ENCODE results near the gene MRPL37.

MRPL37 gene

DNA sequence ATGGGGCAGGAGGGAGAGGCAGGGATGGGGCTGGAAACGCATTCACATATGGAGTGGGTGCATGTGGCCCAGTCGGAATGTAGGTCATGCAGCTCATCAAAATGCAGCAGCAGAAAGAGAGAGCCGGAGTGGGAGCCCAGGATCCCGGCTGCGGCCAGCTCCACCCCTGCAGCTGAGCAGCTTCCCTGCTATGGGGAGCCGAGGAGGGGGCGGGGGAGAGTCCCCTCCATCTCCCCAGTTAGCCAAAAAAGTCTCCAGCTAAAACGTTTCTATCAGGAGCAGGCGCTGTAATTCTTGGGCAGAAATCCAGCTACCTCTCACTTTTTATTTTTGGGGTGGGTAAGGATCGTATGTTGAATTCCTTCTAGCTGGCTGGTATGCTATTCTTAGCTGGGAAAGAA lies 39.7 kb downstream of the MRPL37 start:
- no peak overlapping the region for H3K4me3 ChIP-seq (ENCODE audit: low read depth, low read length)
- DNase-seq (ENCODE audit: low read depth), result no peak
- TF ChIP-seq, protein P1, sequence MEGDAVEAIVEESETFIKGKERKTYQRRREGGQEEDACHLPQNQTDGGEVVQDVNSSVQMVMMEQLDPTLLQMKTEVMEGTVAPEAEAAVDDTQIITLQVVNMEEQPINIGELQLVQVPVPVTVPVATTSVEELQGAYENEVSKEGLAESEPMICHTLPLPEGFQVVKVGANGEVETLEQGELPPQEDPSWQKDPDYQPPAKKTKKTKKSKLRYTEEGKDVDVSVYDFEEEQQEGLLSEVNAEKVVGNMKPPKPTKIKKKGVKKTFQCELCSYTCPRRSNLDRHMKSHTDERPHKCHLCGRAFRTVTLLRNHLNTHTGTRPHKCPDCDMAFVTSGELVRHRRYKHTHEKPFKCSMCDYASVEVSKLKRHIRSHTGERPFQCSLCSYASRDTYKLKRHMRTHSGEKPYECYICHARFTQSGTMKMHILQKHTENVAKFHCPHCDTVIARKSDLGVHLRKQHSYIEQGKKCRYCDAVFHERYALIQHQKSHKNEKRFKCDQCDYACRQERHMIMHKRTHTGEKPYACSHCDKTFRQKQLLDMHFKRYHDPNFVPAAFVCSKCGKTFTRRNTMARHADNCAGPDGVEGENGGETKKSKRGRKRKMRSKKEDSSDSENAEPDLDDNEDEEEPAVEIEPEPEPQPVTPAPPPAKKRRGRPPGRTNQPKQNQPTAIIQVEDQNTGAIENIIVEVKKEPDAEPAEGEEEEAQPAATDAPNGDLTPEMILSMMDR (IDR thresholded peaks at IDR 0.05; ENCODE audit: low read depth, low read length, missing control alignments), result no peak

DNA sequence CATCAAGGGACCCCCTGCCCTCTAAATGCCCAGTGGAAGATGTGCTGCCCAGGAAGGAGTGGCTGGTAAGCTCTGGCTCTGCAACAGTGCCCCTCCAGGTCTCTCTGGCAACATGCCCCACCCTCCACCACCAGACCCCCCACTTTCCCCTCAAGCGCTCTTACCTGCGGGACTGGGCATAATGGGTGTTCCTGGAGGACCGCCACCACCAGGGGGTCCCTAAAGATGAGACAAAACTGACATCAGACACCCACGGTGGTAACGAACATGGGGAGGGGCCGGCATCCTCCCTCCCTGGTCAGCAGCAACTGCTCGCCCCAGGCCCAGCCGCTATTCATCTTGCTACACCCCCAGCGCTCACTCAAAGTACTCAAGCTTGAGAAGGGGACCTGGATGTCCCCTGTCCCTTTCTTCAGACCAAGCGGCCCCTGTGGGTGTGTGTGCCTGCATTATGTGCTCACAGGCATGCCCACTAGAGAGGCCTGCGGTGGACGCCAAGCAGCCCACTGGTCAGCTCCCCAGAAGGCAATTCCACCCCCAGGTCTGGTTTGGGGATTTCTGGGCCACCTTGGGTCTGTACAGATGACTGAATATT lies 40.9 kb downstream of the MRPL37 start:
- H3K4me3 ChIP-seq (ENCODE audit: low read depth, low read length), result no peak overlapping the region
- no peak for DNase-seq (ENCODE audit: low read depth)
- TF ChIP-seq, protein P1 (IDR thresholded peaks at IDR 0.05; ENCODE audit: low read depth, low read length, missing control alignments), result no peak

DNA sequence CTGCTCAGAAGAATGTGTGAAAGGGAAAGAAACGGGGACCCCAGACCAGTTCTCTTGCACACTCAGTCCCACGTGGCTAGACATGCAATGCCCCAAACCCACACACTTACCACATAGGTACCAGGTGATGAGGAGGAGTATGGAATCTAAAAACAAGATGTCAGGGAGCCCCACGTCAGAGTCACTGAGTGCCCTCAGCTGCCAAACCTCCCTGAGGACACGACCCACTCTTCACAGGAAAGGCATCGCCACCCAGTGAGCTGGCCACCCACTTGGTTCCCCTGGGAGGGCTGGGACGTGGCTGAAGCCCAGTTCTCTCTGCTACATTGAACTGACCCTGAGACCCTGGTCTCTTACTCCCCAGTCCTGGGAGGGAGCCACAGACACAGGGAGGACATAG lies 41.4 kb downstream of the MRPL37 start:
- DNase-seq (ENCODE audit: low read depth), result no peak
- H3K4me3 ChIP-seq (ENCODE audit: low read depth, low read length), result no peak overlapping the region
- TF ChIP-seq, protein P1 (IDR thresholded peaks at IDR 0.05; ENCODE audit: low read depth, low read length, missing control alignments), result no peak

DNA sequence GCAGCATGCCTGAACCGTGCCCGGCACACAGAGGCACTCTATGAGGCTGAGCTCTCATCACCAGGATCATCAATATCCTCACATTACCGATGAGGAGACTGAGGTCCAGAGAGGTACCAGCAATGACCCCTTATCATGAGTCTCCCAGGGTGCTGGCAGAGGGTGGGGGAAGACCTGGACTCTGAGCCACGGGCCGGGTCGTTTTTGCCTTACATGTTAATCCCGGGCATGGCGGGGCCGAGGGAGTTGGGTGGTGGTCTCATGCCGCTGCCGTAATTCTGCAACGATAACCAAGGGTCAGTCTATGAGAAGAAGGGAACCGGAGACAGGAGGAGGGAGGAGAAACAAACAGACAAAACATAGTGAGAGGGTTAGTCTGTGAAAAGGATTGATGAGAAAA lies 43.1 kb downstream of the MRPL37 start:
- H3K4me3 ChIP-seq (ENCODE audit: low read depth, low read length), result no peak overlapping the region
- DNase-seq (ENCODE audit: low read depth), result no peak
- TF ChIP-seq, protein P1 (IDR thresholded peaks at IDR 0.05; ENCODE audit: low read depth, low read length, missing control alignments), result no peak

DNA sequence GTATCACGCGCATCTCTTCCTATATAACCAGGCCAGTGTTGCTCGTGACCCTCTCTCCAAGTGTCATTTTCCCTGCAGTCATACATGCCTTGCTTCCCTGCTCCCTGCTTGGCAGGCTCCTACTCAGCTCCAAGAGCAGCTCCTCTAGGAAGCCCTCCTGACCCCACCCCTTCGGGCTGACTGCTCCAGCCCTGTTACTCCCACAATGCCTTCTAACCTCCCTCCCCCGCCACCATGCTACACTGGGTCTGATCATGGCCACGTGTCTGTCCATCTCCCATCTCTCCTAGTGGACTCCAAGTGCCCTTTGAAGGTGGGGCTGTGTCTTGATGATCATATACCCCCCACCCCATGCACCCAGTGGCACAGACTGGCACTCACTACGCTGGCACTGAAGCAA lies 44.7 kb downstream of the MRPL37 start:
- DNase-seq (ENCODE audit: low read depth), result no peak

DNA sequence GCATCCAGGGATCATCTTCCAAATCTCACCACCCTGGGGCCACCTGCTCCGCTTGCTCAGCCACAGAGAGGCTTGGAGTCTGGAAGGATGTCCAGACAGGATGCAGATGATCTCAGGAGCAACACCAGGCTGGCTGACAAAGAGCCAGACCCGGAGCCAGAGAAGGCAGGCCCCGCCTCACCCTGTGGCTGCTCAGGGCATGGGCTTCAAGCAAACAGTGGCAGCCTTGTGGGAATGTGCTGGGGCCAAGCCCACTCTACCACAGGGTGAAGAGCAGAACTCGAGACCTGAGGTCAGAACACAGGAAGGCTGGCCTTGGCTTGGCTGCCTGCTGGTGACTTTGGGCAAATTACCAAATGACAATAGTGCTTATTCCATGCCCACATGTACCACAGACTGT lies 45.5 kb downstream of the MRPL37 start:
- H3K4me3 ChIP-seq (ENCODE audit: low read depth, low read length), result no peak overlapping the region
- no peak for DNase-seq (ENCODE audit: low read depth)
- TF ChIP-seq, protein P1 (IDR thresholded peaks at IDR 0.05; ENCODE audit: low read depth, low read length, missing control alignments), result no peak

More for the DNA sequence above, 44.7 kb downstream of the MRPL37 start:
- TF ChIP-seq, protein P1 (IDR thresholded peaks at IDR 0.05; ENCODE audit: low read depth, low read length, missing control alignments), result no peak
- H3K4me3 ChIP-seq (ENCODE audit: low read depth, low read length), result no peak overlapping the region

DNA sequence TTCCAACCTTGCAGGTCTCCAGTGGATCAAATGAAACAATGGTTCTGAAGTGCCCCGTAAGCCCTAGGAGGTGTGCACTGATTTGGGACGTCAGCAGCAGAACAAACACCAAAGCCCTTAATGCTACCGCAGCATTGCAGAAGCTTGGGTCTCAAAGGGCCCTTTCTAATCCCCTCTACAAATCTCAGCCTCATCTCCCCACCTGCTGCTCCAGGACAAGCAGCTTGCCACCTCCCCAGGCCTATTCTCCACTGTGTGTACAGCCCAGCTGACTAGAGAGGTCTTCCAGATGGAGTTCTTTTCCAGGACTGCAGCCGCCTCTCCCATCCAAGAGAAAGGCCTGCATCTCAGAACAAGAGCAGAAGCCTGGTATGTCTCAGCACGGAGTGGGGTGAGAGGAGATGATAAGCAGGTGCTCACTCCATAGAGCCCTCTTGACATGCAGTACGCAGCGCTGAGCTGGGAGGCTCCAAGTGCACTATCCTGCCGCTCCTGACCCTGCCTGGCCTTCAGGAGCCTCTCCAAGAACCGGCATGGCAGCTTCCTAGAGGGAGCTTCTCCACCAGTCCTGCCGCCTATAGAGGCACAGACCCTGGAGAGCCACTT lies 46.3 kb downstream of the MRPL37 start:
- TF ChIP-seq, protein P1 (IDR thresholded peaks at IDR 0.05; ENCODE audit: low read depth, low read length, missing control alignments), result no peak
- no peak for DNase-seq (ENCODE audit: low read depth)
- no peak overlapping the region for H3K4me3 ChIP-seq (ENCODE audit: low read depth, low read length)
